Measurements from ENCODE around the gene ABHD12B. TPM values are rescaled to one million over a fixed set of nuclear protein-coding genes. Genes with fewer than 3 reads are reported as not detected.

ABHD12B gene, protein sequence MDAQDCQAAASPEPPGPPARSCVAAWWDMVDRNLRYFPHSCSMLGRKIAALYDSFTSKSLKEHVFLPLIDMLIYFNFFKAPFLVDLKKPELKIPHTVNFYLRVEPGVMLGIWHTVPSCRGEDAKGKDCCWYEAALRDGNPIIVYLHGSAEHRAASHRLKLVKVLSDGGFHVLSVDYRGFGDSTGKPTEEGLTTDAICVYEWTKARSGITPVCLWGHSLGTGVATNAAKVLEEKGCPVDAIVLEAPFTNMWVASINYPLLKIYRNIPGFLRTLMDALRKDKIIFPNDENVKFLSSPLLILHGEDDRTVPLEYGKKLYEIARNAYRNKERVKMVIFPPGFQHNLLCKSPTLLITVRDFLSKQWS
- total RNA-seq = not detected

DNA sequence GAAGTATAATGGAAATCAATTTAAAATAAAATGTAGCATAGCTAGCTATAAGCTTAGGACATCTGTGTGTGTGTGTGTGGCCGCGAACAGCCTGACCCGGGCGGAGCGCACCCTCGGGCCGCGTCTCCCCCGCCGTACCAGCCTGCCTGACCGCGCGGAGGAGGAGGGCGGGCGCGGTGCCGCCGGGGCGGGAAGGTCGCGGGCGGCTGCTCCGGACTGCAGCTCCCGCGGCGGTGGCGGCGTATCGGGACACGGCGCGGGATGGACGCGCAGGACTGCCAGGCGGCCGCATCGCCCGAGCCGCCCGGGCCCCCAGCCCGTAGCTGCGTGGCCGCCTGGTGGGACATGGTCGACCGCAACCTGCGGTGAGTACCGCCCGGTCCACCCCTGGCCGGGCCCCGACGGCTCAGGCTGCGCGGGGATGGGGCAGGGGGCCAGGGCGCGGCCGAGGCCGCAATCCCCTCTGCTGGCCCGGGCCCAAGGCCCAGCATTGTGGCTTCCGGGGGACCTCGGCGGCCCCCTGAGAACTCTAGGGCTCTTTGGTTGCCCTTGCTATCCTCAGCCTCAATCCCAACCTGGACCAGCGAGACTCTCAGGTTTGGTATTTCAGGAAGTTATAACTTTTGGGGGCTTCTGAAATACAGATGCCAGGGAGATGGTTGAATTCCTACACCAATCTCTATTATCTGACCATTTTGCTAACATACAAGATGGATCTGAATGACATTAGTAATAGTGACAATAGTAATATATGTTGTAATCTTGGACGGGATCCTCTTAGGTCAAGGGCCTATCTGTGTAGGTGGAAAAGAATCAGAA, at the start of gene ABHD12B:
Gene ABHD12B (plus strand): TSS at position 140 of the 819 bp plus-strand sequence. CDS start 122 bp downstream, at position 262.
- Histone ChIP-seq H3K9me3 (no peaks in the 10 kb centered on the region), H3K4me1 (replicated peaks) (no peaks in the 10 kb centered on the region), H3K27ac (no peak within 1 kb of the TSS), H3K27me3 (replicated peaks; ENCODE audit: insufficient read depth) (no peaks in the 10 kb centered on the region), H3K36me3 (no peaks in the 10 kb centered on the region), H3K4me3 (no peak within 1 kb of the TSS)
- DNase-seq (ENCODE audit: low spot score) = no peak
- TF ChIP-seq, protein P1, sequence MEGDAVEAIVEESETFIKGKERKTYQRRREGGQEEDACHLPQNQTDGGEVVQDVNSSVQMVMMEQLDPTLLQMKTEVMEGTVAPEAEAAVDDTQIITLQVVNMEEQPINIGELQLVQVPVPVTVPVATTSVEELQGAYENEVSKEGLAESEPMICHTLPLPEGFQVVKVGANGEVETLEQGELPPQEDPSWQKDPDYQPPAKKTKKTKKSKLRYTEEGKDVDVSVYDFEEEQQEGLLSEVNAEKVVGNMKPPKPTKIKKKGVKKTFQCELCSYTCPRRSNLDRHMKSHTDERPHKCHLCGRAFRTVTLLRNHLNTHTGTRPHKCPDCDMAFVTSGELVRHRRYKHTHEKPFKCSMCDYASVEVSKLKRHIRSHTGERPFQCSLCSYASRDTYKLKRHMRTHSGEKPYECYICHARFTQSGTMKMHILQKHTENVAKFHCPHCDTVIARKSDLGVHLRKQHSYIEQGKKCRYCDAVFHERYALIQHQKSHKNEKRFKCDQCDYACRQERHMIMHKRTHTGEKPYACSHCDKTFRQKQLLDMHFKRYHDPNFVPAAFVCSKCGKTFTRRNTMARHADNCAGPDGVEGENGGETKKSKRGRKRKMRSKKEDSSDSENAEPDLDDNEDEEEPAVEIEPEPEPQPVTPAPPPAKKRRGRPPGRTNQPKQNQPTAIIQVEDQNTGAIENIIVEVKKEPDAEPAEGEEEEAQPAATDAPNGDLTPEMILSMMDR (IDR thresholded peaks at IDR 0.05) = no peak
- TF ChIP-seq POLR2AphosphoS5 (IDR thresholded peaks at IDR 0.05) (no peak), POLR2A (IDR thresholded peaks at IDR 0.05) (no peak)
- WGBS = 10% methylated on average over 37 of the region's 63 CpGs
- intact Hi-C loops (cut with DNase I) = no loop called here

DNA sequence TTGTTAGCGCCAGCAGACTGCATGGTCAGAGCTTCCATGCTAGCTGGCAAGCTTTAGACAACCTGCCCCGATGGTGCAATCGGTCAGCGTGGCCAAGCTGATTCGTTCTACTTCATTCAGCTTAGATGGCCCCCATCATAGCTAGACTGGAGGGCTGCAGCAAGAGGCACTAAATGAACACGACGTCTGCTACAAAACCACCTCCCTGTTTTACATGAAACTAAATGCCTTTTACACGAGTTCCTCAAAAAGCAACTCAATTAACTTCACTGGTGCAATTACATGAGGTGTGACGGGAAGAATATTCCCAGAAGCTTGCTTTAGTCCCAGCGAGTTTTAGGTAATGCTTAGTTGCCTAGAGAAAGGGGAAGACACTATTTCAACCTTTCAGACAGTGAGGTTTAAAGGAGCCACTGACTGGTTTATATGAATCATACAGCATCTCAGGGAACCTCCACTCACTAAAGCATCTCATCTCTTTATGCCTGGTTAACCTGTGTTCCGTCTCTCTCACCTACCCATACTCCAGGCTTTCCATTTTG, 49.3 kb upstream of the ABHD12B start:
- intact Hi-C loops (cut with DNase I) = no loop called here
- Histone ChIP-seq H3K4me3 (no peak overlapping the region), H3K36me3 (no peaks in the 10 kb centered on the region), H3K9me3 (no peaks in the 10 kb centered on the region), H3K4me1 (replicated peaks) (no peaks in the 10 kb centered on the region), H3K27ac (no peak overlapping the region), H3K27me3 (replicated peaks; ENCODE audit: insufficient read depth) (no peaks in the 10 kb centered on the region)
- TF ChIP-seq, protein P1 (IDR thresholded peaks at IDR 0.05) = no peak
- TF ChIP-seq POLR2A (IDR thresholded peaks at IDR 0.05) = no peak
- TF ChIP-seq POLR2AphosphoS5 (IDR thresholded peaks at IDR 0.05) = no peak
- WGBS = 79% methylated on average over 11 of the region's 11 CpGs
- DNase-seq (ENCODE audit: low spot score) = no peak

DNA sequence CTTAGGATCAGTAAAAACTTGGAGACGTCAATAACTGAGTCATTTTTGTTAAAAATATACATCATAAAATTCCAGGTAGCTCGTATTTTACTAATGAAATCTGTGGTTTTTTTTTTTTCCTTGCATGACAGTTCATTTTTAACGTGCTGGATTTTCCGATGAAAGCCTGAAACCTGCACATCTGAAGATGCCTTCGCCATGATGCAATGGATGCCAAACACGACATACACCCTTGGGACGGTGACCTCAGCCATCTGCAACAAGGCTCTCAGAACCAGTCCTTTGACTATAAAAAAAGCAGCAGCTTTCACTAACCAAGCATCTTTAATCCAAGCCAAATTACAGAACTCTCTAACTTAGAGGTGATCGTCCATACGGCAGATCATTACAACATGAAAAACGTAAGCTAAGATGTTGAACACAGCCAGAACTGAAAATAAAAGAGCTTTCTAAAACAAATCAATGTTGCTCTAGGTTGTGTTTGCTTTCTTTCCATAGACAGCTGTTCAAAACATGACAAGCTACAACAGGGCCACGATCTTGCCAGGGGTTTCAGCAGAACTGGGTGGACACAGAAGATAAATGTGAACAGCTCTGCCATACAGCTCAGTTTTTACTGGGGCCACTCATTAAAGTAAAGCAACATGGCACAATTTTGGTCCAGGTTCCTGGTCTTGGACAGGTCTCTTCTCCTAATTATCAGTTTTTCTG, 48.6 kb upstream of the ABHD12B start:
- TF ChIP-seq POLR2A (IDR thresholded peaks at IDR 0.05) = no peak
- TF ChIP-seq, protein P1 (IDR thresholded peaks at IDR 0.05) = no peak
- no peak for TF ChIP-seq POLR2AphosphoS5 (IDR thresholded peaks at IDR 0.05)
- Histone ChIP-seq H3K9me3 (no peaks in the 10 kb centered on the region), H3K4me3 (no peak overlapping the region), H3K27ac (no peak overlapping the region), H3K4me1 (replicated peaks) (no peaks in the 10 kb centered on the region), H3K36me3 (no peaks in the 10 kb centered on the region), H3K27me3 (replicated peaks; ENCODE audit: insufficient read depth) (no peaks in the 10 kb centered on the region)
- DNase-seq (ENCODE audit: low spot score) = no peak
- 64% methylated on average over 11 of the region's 11 CpGs for WGBS
- intact Hi-C loops (cut with DNase I) = no loop called here

DNA sequence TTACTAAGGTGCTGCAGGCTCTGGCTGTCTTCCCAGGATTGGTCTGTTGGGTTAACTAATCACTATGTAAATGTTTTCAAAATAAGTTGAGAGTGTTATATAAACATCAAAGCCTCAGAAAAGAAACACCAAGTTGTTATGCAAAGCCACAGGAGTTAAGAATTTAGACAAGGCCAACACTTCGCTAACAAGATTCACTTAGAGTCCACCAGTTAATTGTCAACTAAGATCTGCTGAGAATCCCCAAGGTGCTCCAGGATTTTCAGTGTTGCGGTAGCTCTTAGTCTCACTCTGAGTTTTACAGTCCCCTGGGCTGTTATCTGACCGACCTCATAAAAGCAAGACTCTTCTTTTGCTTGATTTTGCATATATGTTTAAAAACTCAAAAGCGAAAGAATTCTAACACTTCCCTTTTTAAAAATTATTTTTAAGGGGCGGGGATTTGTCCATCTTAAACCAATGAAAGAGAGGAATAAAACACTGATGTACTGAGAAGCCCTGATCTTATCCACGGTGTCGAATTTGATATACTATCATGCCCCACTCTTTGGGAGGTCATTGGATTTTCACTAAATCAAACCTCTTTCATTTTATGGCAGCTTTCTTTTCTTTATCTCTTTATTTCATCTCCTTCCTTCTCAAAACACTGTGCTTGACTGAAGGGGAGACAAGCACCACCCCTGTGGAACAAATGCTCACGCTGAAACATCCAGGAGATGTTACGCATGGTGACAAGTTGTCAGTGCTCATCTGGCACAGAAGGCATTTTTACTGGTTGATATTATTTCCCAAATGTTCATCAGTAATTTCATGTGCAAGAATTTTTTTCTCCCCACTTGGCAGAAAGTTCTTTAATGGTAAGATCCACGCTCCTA, 47.9 kb upstream of the ABHD12B start:
- WGBS = 78% methylated on average over 10 of the region's 10 CpGs
- intact Hi-C loops (cut with DNase I) = no loop called here

More for the DNA sequence above, 47.9 kb upstream of the ABHD12B start:
- DNase-seq (ENCODE audit: low spot score) = no peak
- TF ChIP-seq POLR2A (IDR thresholded peaks at IDR 0.05) (no peak), POLR2AphosphoS5 (IDR thresholded peaks at IDR 0.05) (no peak)
- TF ChIP-seq, protein P1 (IDR thresholded peaks at IDR 0.05) = no peak
- Histone ChIP-seq H3K4me3 (no peak overlapping the region), H3K36me3 (no peaks in the 10 kb centered on the region), H3K9me3 (no peaks in the 10 kb centered on the region), H3K4me1 (replicated peaks) (no peaks in the 10 kb centered on the region), H3K27ac (no peak overlapping the region), H3K27me3 (replicated peaks; ENCODE audit: insufficient read depth) (no peaks in the 10 kb centered on the region)

Measured in prostate gland (tissue), 2 donors.